ENCODE results near the gene PSG4. TPM values are rescaled to one million over a fixed set of nuclear protein-coding genes. Genes with fewer than 3 reads are reported as not detected.
"Not testable (repeated sequence)": the region's sequence is repeated elsewhere in the genome, so short reads cannot be mapped to it uniquely, and the experiment has no call there.

Gene PSG4
- total RNA-seq, 2 experiments from 2014 or later: not detected

DNA sequence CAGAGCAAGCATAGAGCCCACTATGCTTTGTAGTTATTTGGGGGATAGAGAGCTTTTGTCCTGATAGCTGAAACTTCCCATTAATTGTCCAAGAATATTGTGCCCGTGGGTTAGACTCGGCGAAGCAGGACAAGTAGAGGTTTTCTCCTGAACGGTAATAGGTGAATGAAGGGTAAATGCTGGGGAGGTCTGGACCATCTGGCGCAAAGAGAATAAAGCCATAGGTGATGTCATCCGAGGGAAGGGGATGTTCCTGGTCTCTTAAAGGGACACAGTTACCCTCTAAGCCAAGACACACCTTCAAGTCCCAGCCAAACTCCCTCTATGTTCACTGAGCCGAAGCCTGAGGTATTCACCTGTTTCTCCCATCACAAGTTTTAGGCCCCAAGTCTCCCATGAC lies 11.0 kb downstream of the PSG4 start:
- DNase-seq; ATAC-seq; H3K4me3 Mint-ChIP-seq; H3K9me3 Mint-ChIP-seq (ENCODE audit: low read depth); POLR2A ChIA-PET; H3K4me1 Mint-ChIP-seq; H3K27ac Mint-ChIP-seq; H3K36me3 Mint-ChIP-seq (ENCODE audit: low read depth): not testable (repeated sequence)
- intact Hi-C loops (cut with DNase I, micrococcal nuclease): loop anchor here in 1 of 2 experiments (5.0 kb wide), 1 partner anchor 68 kb away; no protein-coding TSS in a partner anchor
- H3K27me3 Mint-ChIP-seq: peaks cover 27% of the 10 kb centered on the region
- CTCF ChIA-PET: interaction anchor here (0.5 kb wide), 1 partner anchor 69 kb away, joined by 3 read pairs; no protein-coding TSS in a partner anchor

DNA sequence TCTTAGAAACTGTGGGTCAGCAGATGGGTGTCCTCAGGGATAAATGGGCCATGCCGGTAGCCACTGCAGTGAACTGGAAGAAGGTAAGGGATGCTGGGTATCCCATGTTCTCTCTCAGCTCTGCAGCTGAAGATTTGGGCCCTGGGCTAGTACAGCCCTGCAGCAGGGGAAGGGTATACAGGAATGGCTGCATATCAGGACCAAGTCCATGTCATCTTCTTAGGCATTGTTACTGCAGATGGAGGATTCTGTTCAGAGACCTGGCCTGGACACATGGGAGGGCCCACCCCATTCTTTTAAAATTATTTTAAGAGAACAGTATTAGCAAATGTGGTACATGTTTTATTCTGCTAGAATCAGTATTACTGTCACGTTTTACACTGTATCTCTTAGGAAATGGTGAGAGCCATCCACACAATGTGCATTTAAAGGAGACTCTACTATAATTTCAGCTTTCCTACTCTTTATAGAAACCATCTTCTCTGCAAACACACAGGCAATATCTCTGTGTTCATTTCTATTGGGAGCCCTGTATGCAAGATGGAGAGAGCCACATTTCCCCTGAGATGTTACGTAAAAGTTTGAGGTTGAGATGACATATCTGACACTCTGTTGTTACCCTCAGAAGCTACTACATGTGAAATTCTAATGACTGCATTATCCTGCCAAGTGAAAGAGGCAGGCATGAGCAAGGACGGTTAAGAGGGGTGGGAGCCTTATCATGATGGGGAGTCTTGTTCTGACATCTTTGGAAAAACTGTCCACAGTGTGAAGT lies 12.9 kb downstream of the PSG4 start:
- POLR2A ChIA-PET; ATAC-seq; H3K4me1 Mint-ChIP-seq; H3K36me3 Mint-ChIP-seq (ENCODE audit: low read depth); DNase-seq; H3K9me3 Mint-ChIP-seq (ENCODE audit: low read depth); H3K27ac Mint-ChIP-seq; H3K4me3 Mint-ChIP-seq: not testable (repeated sequence)
- intact Hi-C loops (cut with DNase I, micrococcal nuclease): loop anchor here in 1 of 2 experiments (5.0 kb wide), 1 partner anchor 70 kb away; no protein-coding TSS in a partner anchor
- H3K27me3 Mint-ChIP-seq: peaks cover 29% of the 10 kb centered on the region
- CTCF ChIA-PET: interaction anchor here (0.7 to 1.1 kb wide), 2 partner anchors 80 to 85 kb away, joined by 3 read pairs; no protein-coding TSS in a partner anchor

DNA sequence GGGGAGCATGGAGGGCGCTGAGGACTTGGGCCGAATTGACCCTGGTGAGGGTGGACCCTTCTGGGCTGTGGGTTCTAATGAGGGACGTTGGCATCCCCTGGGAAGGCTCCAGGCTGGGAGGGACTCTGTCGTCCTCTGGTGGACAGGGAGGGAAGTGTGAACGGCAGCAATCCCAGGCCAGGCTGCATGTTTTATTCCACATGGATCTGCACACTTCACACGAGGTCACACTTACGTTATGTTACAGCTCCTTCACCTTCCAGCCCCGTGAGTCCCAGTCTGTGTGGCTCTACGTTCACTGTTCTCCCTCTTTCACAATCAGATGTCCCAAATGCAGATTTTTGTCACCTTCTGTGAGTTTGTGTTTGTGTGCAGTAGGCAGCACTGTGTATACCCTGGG lies 17.3 kb downstream of the PSG4 start:
- H3K27ac Mint-ChIP-seq; H3K9me3 Mint-ChIP-seq (ENCODE audit: low read depth); CTCF ChIA-PET; intact Hi-C loops (cut with DNase I, micrococcal nuclease); POLR2A ChIA-PET; ATAC-seq; H3K4me3 Mint-ChIP-seq; H3K4me1 Mint-ChIP-seq; H3K36me3 Mint-ChIP-seq (ENCODE audit: low read depth); DNase-seq: not testable (repeated sequence)
- peaks cover 21% of the 10 kb centered on the region for H3K27me3 Mint-ChIP-seq

DNA sequence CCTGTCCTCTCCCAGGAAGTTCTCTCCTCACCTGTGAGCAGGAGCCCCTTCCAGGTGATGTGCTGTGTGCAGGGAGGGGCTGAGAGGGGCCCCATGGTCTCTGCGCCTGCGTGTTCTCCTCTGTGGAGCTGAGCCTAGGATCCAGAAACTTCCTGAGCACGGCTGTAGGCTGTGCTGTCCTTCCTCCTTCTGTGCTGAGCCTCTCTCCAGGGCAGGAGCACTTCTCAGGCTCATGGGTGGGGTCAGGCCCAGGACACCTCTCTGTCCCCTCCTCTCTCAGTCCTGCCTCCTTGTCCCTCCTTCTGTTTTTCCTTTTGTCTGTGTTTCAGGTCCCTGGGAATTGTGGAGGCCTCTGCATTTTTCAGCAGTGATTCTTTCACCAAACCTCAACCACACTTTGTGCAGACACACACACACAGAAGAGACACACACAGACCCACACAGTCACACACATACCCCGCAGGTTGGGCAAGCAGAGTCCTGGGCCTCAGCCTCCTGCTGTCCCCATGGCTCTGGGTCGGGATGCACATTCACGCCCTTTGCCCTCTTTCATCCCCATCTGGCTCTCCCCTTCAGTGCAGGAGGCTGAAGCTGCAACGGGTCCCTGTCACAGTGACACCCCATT lies 19.0 kb downstream of the PSG4 start, which contains the start of gene PSG5:
Gene PSG5, minus strand, starts transcription at position 226 of the 625 bp plus-strand sequence. Its CDS starts 131 bp downstream, at position 95.
- CTCF ChIA-PET; H3K9me3 Mint-ChIP-seq (ENCODE audit: low read depth); H3K36me3 Mint-ChIP-seq (ENCODE audit: low read depth); ATAC-seq; intact Hi-C loops (cut with DNase I, micrococcal nuclease); H3K27ac Mint-ChIP-seq; H3K4me1 Mint-ChIP-seq; DNase-seq; POLR2A ChIA-PET; H3K4me3 Mint-ChIP-seq: not testable (repeated sequence)
- H3K27me3 Mint-ChIP-seq: peaks cover 16% of the 10 kb centered on the region

DNA sequence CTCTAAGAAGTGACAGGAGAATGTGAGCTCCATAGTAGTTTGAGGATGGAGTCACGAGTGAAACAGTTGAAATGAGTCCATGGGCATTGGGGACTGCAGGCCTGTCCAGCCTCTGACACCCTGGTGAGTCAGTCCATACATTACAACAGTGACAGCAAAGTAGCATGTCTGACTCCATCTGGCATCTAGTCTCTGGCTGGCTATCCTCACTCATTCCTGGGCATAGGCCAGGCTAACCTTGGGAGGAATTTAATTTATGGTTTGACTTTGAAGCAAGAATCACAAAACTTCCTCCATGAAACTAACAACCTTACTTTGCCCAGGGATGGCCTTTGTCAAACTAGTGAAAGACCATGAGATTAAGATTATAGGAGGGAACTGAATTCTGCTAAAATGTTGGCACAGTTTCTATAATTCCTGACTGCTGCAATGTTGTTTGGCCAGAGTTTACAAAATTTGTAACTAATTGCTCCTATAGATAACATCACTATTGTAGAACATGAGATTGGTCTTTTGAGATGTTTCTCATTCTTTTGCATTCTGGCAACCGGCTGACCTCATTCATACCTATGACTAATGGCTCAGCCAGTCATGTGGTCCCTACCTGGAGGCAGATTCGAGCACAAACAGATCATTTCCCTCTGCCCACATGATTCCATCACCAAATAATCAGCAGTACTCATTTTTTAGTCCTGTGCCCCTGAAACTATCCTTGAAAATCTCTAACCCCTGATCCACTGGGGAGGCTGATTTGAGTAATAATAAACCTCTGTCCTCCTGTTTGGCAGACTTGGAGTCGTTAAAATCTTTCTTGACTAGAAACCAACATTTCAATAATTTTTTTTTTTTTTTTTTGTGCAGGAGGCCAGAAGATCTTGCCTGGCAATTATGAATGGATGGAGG lies 23.3 kb downstream of the PSG4 start:
- H3K4me3 Mint-ChIP-seq; ATAC-seq; H3K9me3 Mint-ChIP-seq (ENCODE audit: low read depth); CTCF ChIA-PET; POLR2A ChIA-PET; H3K36me3 Mint-ChIP-seq (ENCODE audit: low read depth); intact Hi-C loops (cut with DNase I, micrococcal nuclease); H3K4me1 Mint-ChIP-seq; DNase-seq; H3K27ac Mint-ChIP-seq: not testable (repeated sequence)
- peaks cover 10% of the 10 kb centered on the region for H3K27me3 Mint-ChIP-seq

DNA sequence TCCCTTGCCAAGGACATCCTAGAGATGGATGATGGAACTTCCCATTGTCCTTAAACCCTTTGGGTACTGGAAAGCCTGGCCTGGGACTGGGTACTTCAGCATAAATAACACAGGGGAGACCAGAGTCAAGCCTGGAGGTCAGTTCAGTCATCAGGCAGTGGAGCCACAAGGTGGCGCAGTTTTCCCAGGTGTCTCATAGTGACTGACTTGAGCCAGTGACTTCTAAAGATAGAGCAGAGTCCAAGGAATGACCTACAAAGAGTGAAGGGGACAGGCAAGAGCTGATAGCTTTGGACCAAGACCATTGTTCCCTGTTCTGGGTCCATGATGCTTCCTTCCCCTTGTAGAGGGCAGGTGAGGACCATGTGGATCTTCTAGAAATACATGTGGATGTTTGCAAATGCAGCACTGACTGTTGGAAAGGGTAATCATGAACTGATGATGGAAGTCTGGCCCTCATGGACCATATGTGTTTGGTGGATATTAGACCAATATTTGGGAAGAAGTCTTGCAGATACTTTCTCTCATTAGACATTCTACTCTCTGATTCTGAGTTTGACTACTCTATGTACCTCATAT lies 25.8 kb downstream of the PSG4 start:
- H3K9me3 Mint-ChIP-seq (ENCODE audit: low read depth); H3K36me3 Mint-ChIP-seq (ENCODE audit: low read depth); H3K27ac Mint-ChIP-seq; H3K4me1 Mint-ChIP-seq; POLR2A ChIA-PET; ATAC-seq; H3K27me3 Mint-ChIP-seq; H3K4me3 Mint-ChIP-seq; intact Hi-C loops (cut with DNase I, micrococcal nuclease): not testable (repeated sequence)
- DNase-seq: peak; percentile 26
- CTCF ChIA-PET: interaction anchor here (0.6 kb wide), 1 partner anchor 319 kb away, joined by 3 read pairs; no protein-coding TSS in a partner anchor

DNA sequence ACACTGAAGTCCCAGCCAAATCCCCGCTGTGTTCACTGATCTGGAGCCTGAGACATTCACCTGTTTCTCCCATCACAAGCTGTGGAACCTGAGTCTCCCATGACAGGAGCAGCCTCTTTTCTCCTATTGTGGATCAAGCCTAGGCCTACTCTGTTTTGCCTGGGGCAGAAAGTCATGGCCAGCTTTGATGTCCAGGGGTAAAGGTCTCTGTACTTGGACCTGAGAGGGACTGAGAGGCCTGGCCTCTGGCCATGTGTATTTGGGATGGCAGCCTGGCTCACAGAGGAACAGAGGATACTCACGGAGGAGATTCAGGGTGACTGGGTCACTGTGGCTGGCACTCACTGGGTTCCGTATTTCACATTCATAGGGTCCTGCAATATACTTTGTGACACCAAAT lies 26.9 kb downstream of the PSG4 start:
- CTCF ChIA-PET; H3K27me3 Mint-ChIP-seq; DNase-seq; H3K27ac Mint-ChIP-seq; H3K4me3 Mint-ChIP-seq; ATAC-seq; intact Hi-C loops (cut with DNase I, micrococcal nuclease); H3K9me3 Mint-ChIP-seq (ENCODE audit: low read depth); H3K4me1 Mint-ChIP-seq; POLR2A ChIA-PET; H3K36me3 Mint-ChIP-seq (ENCODE audit: low read depth): not testable (repeated sequence)

DNA sequence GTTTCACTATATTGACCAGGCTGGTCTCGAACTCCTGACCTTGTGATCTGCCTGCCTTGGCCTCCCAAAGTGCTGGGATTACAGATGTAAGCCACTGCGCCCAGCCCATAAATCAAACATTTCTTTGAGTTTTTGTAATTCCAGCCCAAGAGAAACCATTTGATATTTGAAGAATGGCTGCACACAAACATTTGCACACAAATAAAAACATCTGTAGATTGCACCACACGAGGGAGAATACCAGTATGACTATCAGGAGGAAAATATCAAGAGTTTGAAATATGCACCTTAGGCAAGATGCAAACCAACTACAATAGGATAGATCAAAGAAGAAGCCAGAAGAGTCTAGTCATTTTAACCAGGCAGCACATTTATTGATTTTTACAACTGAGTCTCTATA lies 39.5 kb downstream of the PSG4 start:
- POLR2A ChIA-PET; DNase-seq; ATAC-seq; H3K4me3 Mint-ChIP-seq; H3K4me1 Mint-ChIP-seq; H3K36me3 Mint-ChIP-seq (ENCODE audit: low read depth); intact Hi-C loops (cut with DNase I, micrococcal nuclease); CTCF ChIA-PET; H3K27ac Mint-ChIP-seq; H3K9me3 Mint-ChIP-seq (ENCODE audit: low read depth): not testable (repeated sequence)
- H3K27me3 Mint-ChIP-seq: peaks cover 30% of the 10 kb centered on the region

DNA sequence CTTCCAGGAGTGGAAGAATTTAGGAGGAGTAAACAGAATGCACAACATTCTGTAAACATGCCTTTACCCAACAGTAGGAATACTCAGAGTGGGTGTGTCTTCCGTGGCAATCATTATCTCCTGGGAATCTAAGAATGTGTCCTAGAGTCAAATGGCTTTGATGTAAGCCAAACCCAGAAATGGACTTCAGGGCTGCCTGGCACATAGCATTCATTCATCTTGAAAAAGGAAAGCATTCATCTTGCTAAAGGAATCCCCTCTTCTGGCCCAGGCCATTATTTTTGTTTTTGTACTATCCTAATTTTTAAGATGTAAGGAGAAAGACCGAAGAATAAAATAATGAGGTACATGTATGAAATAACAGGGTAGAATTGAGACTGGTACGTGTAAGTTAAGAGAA lies 42.3 kb downstream of the PSG4 start:
- H3K9me3 Mint-ChIP-seq (ENCODE audit: low read depth); H3K36me3 Mint-ChIP-seq (ENCODE audit: low read depth); ATAC-seq; DNase-seq; CTCF ChIA-PET; POLR2A ChIA-PET; H3K27ac Mint-ChIP-seq; intact Hi-C loops (cut with DNase I, micrococcal nuclease); H3K4me3 Mint-ChIP-seq; H3K4me1 Mint-ChIP-seq: not testable (repeated sequence)
- H3K27me3 Mint-ChIP-seq: peaks cover 21% of the 10 kb centered on the region

DNA sequence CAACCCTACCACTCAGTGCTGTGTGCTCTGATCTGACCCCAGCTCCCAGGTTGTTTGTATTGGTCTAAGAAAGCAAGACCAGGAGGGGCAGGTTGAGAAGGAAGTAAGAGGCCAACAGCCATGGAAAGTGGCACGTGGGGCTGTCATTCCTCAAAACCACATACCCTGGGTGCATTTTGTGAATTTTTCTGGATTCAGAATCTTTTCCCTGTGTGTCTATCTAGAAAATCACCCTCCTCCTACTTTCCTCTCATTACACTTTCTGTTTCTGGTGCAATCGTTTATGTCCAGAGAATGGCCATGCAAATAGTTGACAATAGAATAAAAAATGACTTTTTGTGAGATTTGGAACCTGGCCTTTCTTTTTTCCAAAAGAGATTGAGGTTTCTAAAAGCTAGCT lies 43.2 kb downstream of the PSG4 start:
- H3K4me3 Mint-ChIP-seq; H3K36me3 Mint-ChIP-seq (ENCODE audit: low read depth); POLR2A ChIA-PET: not testable (repeated sequence)

DNA sequence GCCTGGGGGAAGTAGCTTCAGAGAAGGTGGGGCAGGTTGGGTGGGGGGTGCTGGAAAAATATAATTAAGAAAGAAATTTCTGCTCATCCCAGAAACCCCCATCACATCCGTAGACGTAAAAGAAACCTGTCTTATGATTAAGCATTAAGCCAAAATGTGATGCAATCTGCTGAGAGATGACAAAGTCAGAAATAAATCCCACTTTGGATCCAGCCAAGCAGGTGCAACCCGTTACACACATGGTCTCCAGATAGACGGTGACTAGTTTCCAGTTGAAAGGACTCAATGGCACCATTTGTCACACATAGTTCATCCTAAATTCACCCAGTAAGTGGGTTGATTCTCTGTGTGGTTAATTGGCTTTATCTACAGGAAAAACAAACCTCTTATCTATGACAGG lies 53.2 kb downstream of the PSG4 start:
- ChIA-PET POLR2A (no interaction called here), CTCF (no interaction called here)
- intact Hi-C loops (cut with DNase I, micrococcal nuclease): no loop called here

More for the DNA sequence above, 43.2 kb downstream of the PSG4 start:
- intact Hi-C loops (cut with DNase I, micrococcal nuclease); DNase-seq; ATAC-seq; H3K4me1 Mint-ChIP-seq; H3K27ac Mint-ChIP-seq; CTCF ChIA-PET; H3K9me3 Mint-ChIP-seq (ENCODE audit: low read depth): not testable (repeated sequence)
- peaks cover 21% of the 10 kb centered on the region for H3K27me3 Mint-ChIP-seq

More for the DNA sequence above, 53.2 kb downstream of the PSG4 start:
- peaks cover under 1% of the 10 kb centered on the region for H3K27me3 Mint-ChIP-seq
- H3K36me3 Mint-ChIP-seq (ENCODE audit: low read depth): no peaks in the 10 kb centered on the region
- DNase-seq (no peak), ATAC-seq (no peak)
- H3K27ac Mint-ChIP-seq: no peak overlapping the region
- H3K4me3 Mint-ChIP-seq: no peak overlapping the region
- no peaks in the 10 kb centered on the region for H3K4me1 Mint-ChIP-seq
- no peaks in the 10 kb centered on the region for H3K9me3 Mint-ChIP-seq (ENCODE audit: low read depth)

Data from activated CD4-positive, alpha-beta T cell treated with anti-CD3 and anti-CD28 coated beads for 36 hours (primary cell).